H1 (cell line): Measurements from ENCODE around the gene CREBL2. TPM values are rescaled to one million over a fixed set of nuclear protein-coding genes. Genes with fewer than 3 reads are reported as not detected.

Experiments
- CTCF ChIA-PET: fragments of 300-600 bp; sonication (Branson Sonifier 250); formaldehyde crosslinking; loops from one replicate; lab custom pipeline; 2021; ENCODE audit not compliant: partially characterized antibody; lab: Charles Lee
- POLR2A ChIA-PET: fragments of 300-600 bp; sonication (Branson Sonifier 250); formaldehyde crosslinking; loops from one replicate; lab custom pipeline; 2021; ENCODE audit warnings: inconsistent platforms; ENCODE audit not compliant: partially characterized antibody; lab: Charles Lee
- DNase-seq, 2 experiments: peaks; one replicate each; pipeline versions ENCODE4 v3.0.0 to v3.0.0-alpha.2; 2010 to 2022; ENCODE audit warnings: low spot score in 2 of 2, low read depth in 1 of 2, mixed read lengths in 1 of 2
- FAIRE-seq: peaks from 2 replicates; lab custom pipeline; 2011; peaks lifted over from hg19 to GRCh38; lab: Jason Lieb, UNC
- H2AFZ ChIP-seq: 2 replicates; pipeline ENCODE4 v1.8.1; 2012; ENCODE audit warnings: low read length, inconsistent platforms
- H2AK5ac ChIP-seq: 2 replicates; pipeline ENCODE4 v1.6.1; 2013; ENCODE audit warnings: low read depth, low read length
- H2BK120ac ChIP-seq: replicated peaks from 2 replicates; pipeline ENCODE3; 2013; ENCODE audit warnings: low read depth, low read length, inconsistent platforms
- H2BK12ac ChIP-seq: 2 replicates; pipeline ENCODE4 v1.6.1; 2013; ENCODE audit warnings: low read depth, low read length
- H2BK15ac ChIP-seq: 2 replicates; pipeline ENCODE4 v1.6.1; 2013; ENCODE audit warnings: low read length
- H2BK20ac ChIP-seq: 2 replicates; pipeline ENCODE4 v1.6.1; 2013; ENCODE audit warnings: low read length
- H2BK5ac ChIP-seq: 2 replicates; pipeline ENCODE4 v1.6.1; 2013; ENCODE audit warnings: low read depth, low read length
- H3K14ac ChIP-seq: 2 replicates; pipeline ENCODE4 v1.6.1; 2013; ENCODE audit warnings: inconsistent platforms; ENCODE audit not compliant: insufficient read length
- H3K18ac ChIP-seq: 2 replicates; pipeline ENCODE4 v1.6.1; 2013; ENCODE audit warnings: low read length; ENCODE audit errors: extremely low read depth
- H3K23ac ChIP-seq: 2 replicates; pipeline ENCODE4 v1.6.1; 2013; ENCODE audit warnings: inconsistent platforms; ENCODE audit not compliant: insufficient read length
- H3K23me2 ChIP-seq: 2 replicates; pipeline ENCODE4 v1.6.1; 2013; ENCODE audit warnings: low read depth, low read length
- H3K27ac ChIP-seq: 2 replicates; pipeline ENCODE4 v1.6.1; 2011; ENCODE audit warnings: low read depth, low read length, inconsistent platforms
- H3K27me3 ChIP-seq, 4 experiments: replicated peaks in 1 of 4; 1 replicate in 1 of 4; 2 replicates in 3 of 4; pipeline versions ENCODE4 v1.6.1 to v1.8.1; 2011 to 2013; ENCODE audit warnings: low read length in 3 of 4, mild to moderate bottlenecking in 3 of 4, inconsistent platforms in 2 of 4, mixed read lengths in 2 of 4, moderate library complexity in 1 of 4; ENCODE audit not compliant: control insufficient read depth in 3 of 4, insufficient read depth in 3 of 4; ENCODE audit errors: extremely low read depth in 1 of 4
- H3K36me3 ChIP-seq, 4 experiments: 2 replicates each; pipeline versions ENCODE4 v1.6.1 to v1.8.1; 2011 to 2013; ENCODE audit warnings: mild to moderate bottlenecking in 4 of 4, low read length in 3 of 4, moderate library complexity in 2 of 4, control low read depth in 1 of 4, inconsistent platforms in 1 of 4; ENCODE audit not compliant: insufficient read depth in 4 of 4, control insufficient read depth in 2 of 4
- H3K4ac ChIP-seq: replicated peaks from 2 replicates; pipeline ENCODE3; 2013; ENCODE audit warnings: low read length, low read depth, mixed read lengths, inconsistent platforms; ENCODE audit not compliant: insufficient read length
- H3K4me1 ChIP-seq, 4 experiments: replicated peaks in 1 of 4; 1 replicate in 1 of 4; 2 replicates in 3 of 4; pipeline versions ENCODE4 v1.6.1 to v1.8.1; 2011 to 2013; ENCODE audit warnings: low read length in 3 of 4, inconsistent platforms in 2 of 4, mixed read lengths in 1 of 4; ENCODE audit not compliant: insufficient read depth in 4 of 4, control insufficient read depth in 3 of 4
- H3K4me2 ChIP-seq, 2 experiments: 2 replicates each; pipeline versions ENCODE4 v1.6.1 to v1.8.1; 2011 to 2013; ENCODE audit warnings: low read depth in 2 of 2, low read length in 2 of 2, control low read depth in 1 of 2, inconsistent platforms in 1 of 2, mild to moderate bottlenecking in 1 of 2; ENCODE audit not compliant: insufficient read depth in 1 of 2
- H3K4me3 ChIP-seq, 4 experiments: fragments of 200-600, 300-600 bp in 1 of 4; sonication (generic), shearing (Covaris generic), sonication (Bioruptor Twin) in 1 of 4; 2 replicates each; pipeline versions ENCODE4 v1.5.1 to v1.8.1; 2011 to 2016; ENCODE audit warnings: low read length in 4 of 4, low read depth in 3 of 4, control low read depth in 2 of 4, inconsistent platforms in 2 of 4, mild to moderate bottlenecking in 2 of 4, mixed read lengths in 1 of 4, moderate library complexity in 1 of 4; ENCODE audit not compliant: insufficient read depth in 2 of 4; ENCODE audit errors: extremely low read depth in 1 of 4
- H3K56ac ChIP-seq: replicated peaks from 2 replicates; pipeline ENCODE3; 2013; ENCODE audit warnings: low read depth, mild to moderate bottlenecking, mixed read lengths, low read length, inconsistent platforms; ENCODE audit not compliant: insufficient read length
- H3K79me1 ChIP-seq: 2 replicates; pipeline ENCODE4 v1.6.1; 2013; ENCODE audit warnings: low read depth, low read length, control low read depth
- H3K79me2 ChIP-seq, 2 experiments: 2 replicates each; pipeline versions ENCODE4 v1.6.1 to v1.8.1; 2012 to 2013; ENCODE audit warnings: low read length in 2 of 2, mild to moderate bottlenecking in 2 of 2, inconsistent platforms in 1 of 2; ENCODE audit not compliant: insufficient read depth in 2 of 2, control insufficient read depth in 1 of 2
- H3K9ac ChIP-seq, 4 experiments: replicated peaks in 1 of 4; 1 replicate in 1 of 4; 2 replicates in 3 of 4; pipeline versions ENCODE4 v1.6.1 to v1.8.1; 2011 to 2013; ENCODE audit warnings: low read depth in 3 of 4, low read length in 3 of 4, control low read depth in 2 of 4, mild to moderate bottlenecking in 2 of 4, moderate library complexity in 2 of 4, inconsistent platforms in 1 of 4; ENCODE audit errors: extremely low read depth in 1 of 4
- H3K9me3 ChIP-seq, 2 experiments: 2 replicates each; pipeline versions ENCODE4 v1.6.1 to v1.8.1; 2012 to 2013; ENCODE audit warnings: mild to moderate bottlenecking in 2 of 2, moderate library complexity in 2 of 2, control low read depth in 1 of 2, inconsistent platforms in 1 of 2, low read depth in 1 of 2, low read length in 1 of 2, mixed read lengths in 1 of 2; ENCODE audit not compliant: insufficient read depth in 2 of 2
- H4K20me1 ChIP-seq, 2 experiments: replicated peaks in 1 of 2; 2 replicates each; pipeline versions ENCODE3 to v1.8.1; 2011 to 2013; ENCODE audit warnings: inconsistent platforms in 2 of 2, low read length in 2 of 2, mild to moderate bottlenecking in 1 of 2; ENCODE audit not compliant: insufficient read depth in 2 of 2, control insufficient read depth in 1 of 2
- H4K5ac ChIP-seq: 2 replicates; pipeline ENCODE4 v1.6.1; 2013; ENCODE audit warnings: low read length, low read depth, mixed read lengths, inconsistent platforms; ENCODE audit not compliant: insufficient read length
- H4K8ac ChIP-seq: 2 replicates; pipeline ENCODE4 v1.8.0; 2013; ENCODE audit warnings: mild to moderate bottlenecking, moderate library complexity, low read length, inconsistent platforms; ENCODE audit not compliant: insufficient read depth; ENCODE audit errors: extremely low read depth
- H4K91ac ChIP-seq: replicated peaks from 2 replicates; pipeline ENCODE3; 2013; ENCODE audit warnings: low read length, mixed read lengths, inconsistent platforms; ENCODE audit not compliant: insufficient read length
- ASH2L ChIP-seq: fragments of 200-600, 300-600 bp; sonication (generic); IDR thresholded peaks from one replicate; pipeline ENCODE4 v1.7.1; 2017; ENCODE audit warnings: low read length
- FOSL1 ChIP-seq: IDR thresholded peaks from 2 replicates; pipeline ENCODE4 v1.6.1; 2011; ENCODE audit warnings: mild to moderate bottlenecking, low read depth, low read length, moderate library complexity; ENCODE audit not compliant: insufficient read depth
- NANOG ChIP-seq: IDR thresholded peaks from 2 replicates; pipeline ENCODE4 v1.6.1; 2011; ENCODE audit warnings: low read length, low read depth, mild to moderate bottlenecking, inconsistent platforms; ENCODE audit not compliant: insufficient read depth, poor library complexity, severe bottlenecking
- POLR2AphosphoS5 ChIP-seq: IDR thresholded peaks from 2 replicates; pipeline ENCODE4 v1.6.1; 2011; ENCODE audit warnings: low read depth, low read length
- SAP30 ChIP-seq: fragments of 300-600 bp; sonication (generic); IDR thresholded peaks from 2 replicates; pipeline ENCODE4 v1.7.1; 2012; ENCODE audit warnings: low read length, moderate library complexity, mild to moderate bottlenecking, inconsistent platforms; ENCODE audit not compliant: insufficient read depth, insufficient replicate concordance
- SP1 ChIP-seq: IDR thresholded peaks from 2 replicates; pipeline ENCODE4 v1.6.1; 2011; ENCODE audit warnings: low read depth, low read length
- WGBS, 2 experiments: shearing (Covaris generic) in 1 of 2; methylation state at CpG; one replicate each; pipeline versions ENCODE4 v1.1.6 to v1.1.7; 2013 to 2015; ENCODE audit warnings: low lambda C conversion rate in 2 of 2, mixed read lengths in 2 of 2, inconsistent platforms in 1 of 2, low coverage in 1 of 2, missing lambda C conversion rate in 1 of 2; ENCODE audit not compliant: insufficient replicate concordance in 2 of 2, insufficient coverage in 1 of 2, insufficient read length in 1 of 2; ENCODE audit errors: extremely low coverage in 1 of 2, missing lambda C conversion rate in 1 of 2; 5-methylcytosine and 5-hydroxymethylcytosine counted together
- polyA plus RNA-seq, 7 experiments: library from polyadenylated mRNA; depleted of rRNA in 3 of 7; stranded (reverse) in 5 of 7; unstranded in 2 of 7; fragments of >200 nt in 5 of 7; fragments of 200-250 nt in 2 of 7; gene quantifications; 1 replicate in 5 of 7; 2 replicates in 1 of 7; 4 replicates in 1 of 7; pipeline versions ENCODE4 v1.2.1 to v1.2.3, GENCODE V29; 2011 to 2013; ENCODE audit warnings: missing spikeins in 2 of 7, mixed read lengths in 2 of 7
- total RNA-seq: library from RNA; stranded (reverse); fragmentation: NEBNext Ultra II Directional; extraction: Animal tissue kit (Norgen Biotek cat#: 25700); gene quantifications from 2 replicates; pipeline ENCODE4 v1.2.1, GENCODE V29; 2021

The CREBL2 gene
- total and polyA plus RNA-seq, 2 of the 8 experiments (the other 6 are each of a cell fraction or from before 2014, with no cell fraction given) = 9.8 to 18.3 TPM

GRCh38 chr12:12683725-12684124 is 72.0 kb downstream of the CREBL2 start:
- H4K8ac ChIP-seq = no peak overlapping the region
- no peak overlapping the region; the same call in 1 of the 2 replicates for H2BK20ac ChIP-seq
- peak overlapping the region; percentile 57 to 80 (median 78); a peak in 6 of 7 replicates for H3K9ac ChIP-seq
- H3K4me1 ChIP-seq = peaks cover 5 to 14% (median 7%) of the 10 kb centered on the region in 4 experiments; a peak in 6 of 7 replicates
- CTCF ChIA-PET = interaction anchor here (0.7 to 1.4 kb wide), 3 partner anchors 22 to 30 kb away, joined by 3 to 5 read pairs (median 4); no protein-coding TSS in a partner anchor
- peak; percentile 57 for FAIRE-seq
- H4K20me1 ChIP-seq = peaks cover under 1 to 8% of the 10 kb centered on the region in 2 experiments
- H3K56ac ChIP-seq = no peak overlapping the region
- H2BK5ac ChIP-seq = no peak overlapping the region
- H3K9me3 ChIP-seq = no peaks in the 10 kb centered on the region
- peak overlapping the region; percentile 13 for H4K5ac ChIP-seq
- H3K23me2 ChIP-seq = no peaks in the 10 kb centered on the region; the same call in 1 of the 2 replicates
- no peak overlapping the region for H3K18ac ChIP-seq
- no peak overlapping the region for H3K4ac ChIP-seq
- peak overlapping the region; percentile 82 to 87 for H3K4me2 ChIP-seq
- no peak overlapping the region for H2AK5ac ChIP-seq
- 35% methylated on average over 3 of the region's 3 CpGs; no CpG with 5 or more reads in 1 of the 2 experiments for WGBS, 2 experiments
- H3K27ac ChIP-seq = peak overlapping the region; percentile 81
- DNase-seq = peak in 1 of 2 experiments; percentile 38
- H3K79me2 ChIP-seq = peaks cover 0 to 33% of the 10 kb centered on the region in 2 experiments; a peak in 2 of 4 replicates
- no peak overlapping the region for H2BK120ac ChIP-seq
- no peak overlapping the region for H2BK12ac ChIP-seq
- H3K36me3 ChIP-seq = peaks cover 0 to 4% (median 0%) of the 10 kb centered on the region in 4 experiments; a peak in 2 of 8 replicates
- POLR2A ChIA-PET = interaction anchor here (1.1 to 3.5 kb wide), 5 partner anchors 11 to 327 kb away, joined by 3 to 16 read pairs (median 6); partner anchors contain the start of gene BORCS5
- TF ChIP-seq FOSL1 = no peak
- peak; percentile 19 for TF ChIP-seq SAP30
- no peak for TF ChIP-seq POLR2AphosphoS5
- TF ChIP-seq SP1 = no peak
- TF ChIP-seq ASH2L = no peak
- peak; percentile 24 for TF ChIP-seq NANOG
- peaks cover 5% of the 10 kb centered on the region; the same call in 1 of the 2 replicates for H3K79me1 ChIP-seq
- no peak overlapping the region for H2AFZ ChIP-seq
- H3K27me3 ChIP-seq = peaks cover 0 to 7% (median 3%) of the 10 kb centered on the region in 4 experiments; a peak in 4 of 7 replicates
- peak overlapping the region; percentile 71 to 87 (median 78) for H3K4me3 ChIP-seq
- H3K23ac ChIP-seq = no peak overlapping the region
- no peak overlapping the region for H3K14ac ChIP-seq
- H4K91ac ChIP-seq = no peak overlapping the region
- H2BK15ac ChIP-seq = no peak overlapping the region
